GM12874 (cell line): ENCODE data around the gene YDJC.

Source experiments
- CTCF ChIP-seq: IDR thresholded peaks from 2 replicates; pipeline ENCODE4 v1.5.1; 2011; ENCODE audit warnings: low read depth, mild to moderate bottlenecking, control low read depth, low read length, moderate library complexity; ENCODE audit not compliant: insufficient read depth

Gene YDJC

DNA sequence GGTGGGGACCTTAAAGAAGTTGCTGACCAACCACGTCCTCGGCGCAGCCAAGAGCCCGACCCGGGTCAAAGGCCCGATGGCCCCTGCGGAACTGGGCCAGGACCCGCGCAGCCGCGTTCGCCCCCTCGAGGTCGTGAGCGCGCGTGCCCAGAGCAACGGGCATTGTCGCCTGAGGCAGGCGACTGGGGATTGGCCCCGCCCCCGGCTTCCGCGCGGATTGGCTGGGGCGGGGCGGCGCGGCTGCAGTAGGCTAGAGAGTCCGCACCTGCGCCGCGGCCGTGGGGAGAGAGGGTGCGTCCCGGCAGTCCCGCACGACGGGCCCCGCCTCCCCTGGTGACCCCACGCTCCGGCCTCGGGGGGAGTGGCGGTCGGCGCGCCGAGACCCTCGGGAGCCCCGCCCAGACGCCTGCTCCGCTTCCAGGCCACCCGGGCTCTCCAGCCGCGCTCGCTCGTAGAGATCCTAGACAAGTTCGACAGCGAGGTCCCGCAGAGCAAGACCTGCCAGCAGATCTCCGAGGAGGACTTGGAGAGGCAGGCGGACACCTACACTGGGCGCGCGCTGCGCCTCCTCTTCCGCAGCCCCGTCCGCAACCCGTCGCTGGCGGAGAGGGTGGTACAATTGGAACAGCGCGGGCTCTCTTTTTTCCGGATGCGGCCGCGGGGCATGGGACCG lies 27.7 kb upstream of the YDJC start:
- peak; percentile 48 for TF ChIP-seq CTCF

GRCh38 chr22:21657020-21657359 lies 27.2 kb upstream of the YDJC start:
- no peak for TF ChIP-seq CTCF

- TF ChIP-seq CTCF = 0 out of 2 replicates have a peak, but pooled peaks have one; percentile 17
Observed at GRCh38 chr22:21652547-21653545, 23.0 kb upstream of the YDJC start.

DNA sequence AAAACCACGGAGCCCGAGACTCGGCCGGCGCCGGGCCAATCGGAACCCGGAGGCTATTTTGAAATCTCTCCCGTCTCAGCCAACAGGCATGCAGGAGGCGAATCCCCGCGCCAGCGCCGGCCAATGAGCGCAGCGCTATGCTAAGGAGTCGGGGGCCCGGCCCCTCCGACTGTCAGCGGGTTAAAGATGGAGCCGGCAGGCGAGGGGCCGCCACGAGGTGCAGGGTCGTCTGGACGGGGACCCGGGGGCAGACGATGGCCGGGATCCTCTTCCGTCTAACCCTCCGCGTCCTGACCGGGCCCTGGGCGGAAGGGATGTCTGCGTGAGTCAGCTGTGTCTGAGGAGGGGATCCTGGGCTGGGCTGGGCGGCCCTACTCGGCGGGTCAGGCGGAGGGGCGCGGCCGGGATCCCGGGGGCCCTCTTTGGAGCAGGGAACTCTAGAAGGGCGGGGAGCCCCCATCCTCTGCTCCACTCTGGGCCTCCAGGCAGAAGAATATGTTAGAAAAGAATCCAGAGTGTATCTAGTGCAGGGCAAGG lies 22.3 kb upstream of the YDJC start:
- TF ChIP-seq CTCF = no peak

- TF ChIP-seq CTCF = no peak
Observed at GRCh38 chr22:21651521-21652009, 21.7 kb upstream of the YDJC start.

- TF ChIP-seq CTCF = no peak
Observed at GRCh38 chr22:21650823-21651520, 21.1 kb upstream of the YDJC start.

DNA sequence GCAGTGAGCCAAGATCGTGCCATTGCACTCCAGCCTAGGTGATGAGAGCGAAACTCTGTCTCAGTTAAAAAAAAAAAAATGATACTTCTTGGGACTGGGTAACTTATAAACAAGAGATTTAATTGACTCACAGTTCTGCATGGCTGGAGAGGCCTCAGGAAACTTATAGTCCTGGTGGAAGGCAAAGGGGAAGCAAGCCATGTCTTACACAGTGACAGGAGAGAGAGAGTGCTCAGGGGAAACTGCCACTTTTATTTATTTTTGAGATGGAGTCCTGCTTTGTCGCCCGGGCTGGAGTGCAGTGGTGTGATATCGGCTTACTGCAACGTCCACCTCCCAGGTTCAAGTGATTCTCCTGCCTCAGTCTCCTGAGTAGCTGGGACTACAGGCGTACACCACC lies 20.5 kb upstream of the YDJC start:
- TF ChIP-seq CTCF = no peak
